ENCODE measurements around the gene PROCA1. TPM values are rescaled to one million over a fixed set of nuclear protein-coding genes. Genes with fewer than 3 reads are reported as not detected.

Gene PROCA1
- polyA plus RNA-seq, 3 donors = 0.31 to 8.9 (median 0.78) TPM

GRCh38 chr17:28733346-28733745, 21.7 kb upstream of the PROCA1 start:
- H3K4me1 Mint-ChIP-seq = peaks cover 12% of the 10 kb centered on the region
- Histone ChIP-seq H3K79me2 (ENCODE audit: insufficient read depth, low read length) (no peaks in the 10 kb centered on the region), H2AFZ (ENCODE audit: insufficient read depth, low read depth, low read length, poor library complexity, severe bottlenecking) (no peak overlapping the region), H3K9ac (ENCODE audit: insufficient read depth, low read length, poor library complexity, severe bottlenecking) (no peak overlapping the region), H3K4me1 (ENCODE audit: control insufficient read depth in 1 of 2, insufficient read depth in 2 of 2, low read length in 2 of 2) (peaks cover 12 to 15% of the 10 kb centered on the region in 2 donors), H3K36me3 (replicated peaks in 1 of 2; ENCODE audit: control insufficient read depth in 1 of 2, insufficient read depth in 2 of 2, low read length in 2 of 2) (no peaks in the 10 kb centered on the region), H3K9me3 (replicated peaks in 1 of 2; ENCODE audit: control insufficient read depth in 1 of 2, insufficient read depth in 1 of 2, low read length in 2 of 2) (no peaks in the 10 kb centered on the region), H3K4me2 (replicated peaks; ENCODE audit: extremely low read depth, low read length, poor library complexity, severe bottlenecking) (no peak overlapping the region), H3K27me3 (ENCODE audit: control insufficient read depth in 2 of 2, insufficient read depth in 2 of 2, low read length in 2 of 2) (no peaks in the 10 kb centered on the region), H3K27ac (ENCODE audit: low read depth in 1 of 2, low read length in 2 of 2) (no peak overlapping the region), H3K4me3 (replicated peaks in 1 of 3; ENCODE audit: low read depth in 2 of 3, low read length in 3 of 3) (no peak overlapping the region), H4K20me1 (ENCODE audit: insufficient read depth, low read length) (no peaks in the 10 kb centered on the region)
- H3K27ac Mint-ChIP-seq = no peak overlapping the region
- peaks cover 0 to 4% (median 4%) of the 10 kb centered on the region in 3 donors for H3K27me3 Mint-ChIP-seq (ENCODE audit: low read depth in 3 of 3)
- no peak for DNase-seq
- no peak overlapping the region for H3K4me3 Mint-ChIP-seq
- no peaks in the 10 kb centered on the region for H3K9me3 Mint-ChIP-seq
- intact Hi-C loops (cut with micrococcal nuclease) = no loop called here
- TF ChIP-seq CTCF (IDR thresholded peaks at IDR 0.05) = no peak
- H3K36me3 Mint-ChIP-seq = peaks cover 5 to 6% of the 10 kb centered on the region in 2 donors
- WGBS (ENCODE audit: insufficient coverage) = 80% methylated on average over 1 of the region's 1 CpG

- Mint-ChIP-seq H3K27me3 (ENCODE audit: low read depth in 3 of 3) (peaks cover 0 to 13% (median 7%) of the 10 kb centered on the region in 3 donors), H3K4me3 (no peak overlapping the region), H3K4me1 (peaks cover 38% of the 10 kb centered on the region), H3K36me3 (peaks cover 7 to 8% of the 10 kb centered on the region in 2 donors), H3K27ac (peak overlapping the region in 1 of 7 donors; percentile 58), H3K9me3 (no peaks in the 10 kb centered on the region)
- H3K27me3 ChIP-seq (ENCODE audit: control insufficient read depth in 2 of 2, insufficient read depth in 2 of 2, low read length in 2 of 2) = no peaks in the 10 kb centered on the region
- no peak for DNase-seq
- H3K9ac ChIP-seq (ENCODE audit: insufficient read depth, low read length, poor library complexity, severe bottlenecking) = no peak overlapping the region
- H2AFZ ChIP-seq (ENCODE audit: insufficient read depth, low read depth, low read length, poor library complexity, severe bottlenecking) = no peak overlapping the region
- no peak overlapping the region for H3K4me3 ChIP-seq (replicated peaks in 1 of 3; ENCODE audit: low read depth in 2 of 3, low read length in 3 of 3)
- no peaks in the 10 kb centered on the region for H3K9me3 ChIP-seq (replicated peaks in 1 of 2; ENCODE audit: control insufficient read depth in 1 of 2, insufficient read depth in 1 of 2, low read length in 2 of 2)
- no peaks in the 10 kb centered on the region for H3K79me2 ChIP-seq (ENCODE audit: insufficient read depth, low read length)
- H3K4me1 ChIP-seq (ENCODE audit: control insufficient read depth in 1 of 2, insufficient read depth in 2 of 2, low read length in 2 of 2) = peaks cover 38 to 49% of the 10 kb centered on the region in 2 donors
- H3K4me2 ChIP-seq (replicated peaks; ENCODE audit: extremely low read depth, low read length, poor library complexity, severe bottlenecking) = no peak overlapping the region
- H4K20me1 ChIP-seq (ENCODE audit: insufficient read depth, low read length) = peaks cover 7% of the 10 kb centered on the region
- 96% methylated on average over 7 of the region's 11 CpGs for WGBS (ENCODE audit: insufficient coverage)
- no peak for TF ChIP-seq CTCF (IDR thresholded peaks at IDR 0.05)
- intact Hi-C loops (cut with micrococcal nuclease) = loop anchor here (1.0 to 5.0 kb wide), 3 partner anchors 11 to 82 kb away; partner anchors contain the start of gene TRAF4 (in 1 of the 2)
- no peaks in the 10 kb centered on the region for H3K36me3 ChIP-seq (replicated peaks in 1 of 2; ENCODE audit: control insufficient read depth in 1 of 2, insufficient read depth in 2 of 2, low read length in 2 of 2)
- H3K27ac ChIP-seq (ENCODE audit: low read depth in 1 of 2, low read length in 2 of 2) = no peak overlapping the region
These were observed 18.3 kb upstream of the PROCA1 start for GRCh38 chr17:28729950-28730330.

All from CD14-positive monocyte (primary cell).